Stomach (tissue), 9 donors: ENCODE measurements around the gene VPS54. TPM values are rescaled to one million over a fixed set of nuclear protein-coding genes. Genes with fewer than 3 reads are reported as not detected.
"Not testable (repeated sequence)": the region's sequence is repeated elsewhere in the genome, so short reads cannot be mapped to it uniquely, and the experiment has no call there.

Source experiments
- DNase-seq, 2 donors: peaks; one replicate each; pipeline versions ENCODE4 v3.0.0 to v3.0.0-alpha.2; 2013 to 2019
- H3K27ac ChIP-seq, 5 donors: fragments of 200-600 bp in 4 of 5; sonication (generic) in 4 of 5; one replicate each; pipeline ENCODE4 v1.5.1; 2013 to 2019; ENCODE audit warnings: mild to moderate bottlenecking in 1 of 5, moderate library complexity in 1 of 5
- H3K27me3 ChIP-seq, 3 donors: fragments of 200-600 bp; sonication (generic); one replicate each; pipeline ENCODE4 v1.5.1; 2017 to 2019; ENCODE audit warnings: mixed run types in 1 of 3
- H3K36me3 ChIP-seq, 4 donors: fragments of 200-600 bp; sonication (generic); 1 replicate in 3 of 4; 2 replicates in 1 of 4; pipeline ENCODE4 v1.5.1; 2016 to 2019
- H3K4me1 ChIP-seq, 4 donors: fragments of 200-600 bp; sonication (generic); one replicate each; pipeline ENCODE4 v1.5.1; 2016 to 2019
- H3K4me3 ChIP-seq, 4 donors: fragments of 200-600 bp; sonication (generic) in 3 of 4; one replicate each; pipeline ENCODE4 v1.5.1; 2016 to 2019; ENCODE audit warnings: mild to moderate bottlenecking in 1 of 4
- H3K9me3 ChIP-seq, 4 donors: fragments of 200-600 bp; sonication (generic); one replicate each; pipeline ENCODE4 v1.5.1; 2016 to 2019
- EP300 ChIP-seq: sonication (generic); formaldehyde crosslinking; IDR thresholded peaks from one replicate; pipeline ENCODE4 v1.6.1; 2017; ENCODE audit warnings: antibody characterized with exemption
- POLR2A ChIP-seq, 4 donors: fragments of 450-650 bp; IDR thresholded peaks; one replicate each; pipeline ENCODE4 v1.6.1; 2016; ENCODE audit warnings: antibody characterized with exemption in 4 of 4, control low read depth in 2 of 4, mild to moderate bottlenecking in 1 of 4, moderate library complexity in 1 of 4
- POLR2AphosphoS5 ChIP-seq, 3 donors: sonication (generic); formaldehyde crosslinking; IDR thresholded peaks; one replicate each; pipeline ENCODE4 v1.6.1; 2016; ENCODE audit warnings: antibody characterized with exemption in 3 of 3
- WGBS, 5 donors: extraction: QIAGEN DNeasy Blood & Tissue Kit in 3 of 5; methylation state at CpG; one replicate each; pipeline versions ENCODE4 v1.1.5 to v1.1.7; 2013 to 2018; 5-methylcytosine and 5-hydroxymethylcytosine counted together
- intact Hi-C: fragments of 100-400 bp; cut with DNase I; formaldehyde crosslinking; loops from one replicate; pipeline ENCODE4 v1.15.1; 2023; ENCODE audit warnings: low total_unique reads
- polyA plus RNA-seq, 3 donors: library from polyadenylated mRNA; stranded (reverse); fragments of 200-250 nt; gene quantifications; one replicate each; pipeline ENCODE4 v1.2.3, GENCODE V29; 2013
- total RNA-seq, 5 donors: library from RNA; depleted of rRNA; stranded (reverse); fragments of >200 nt; gene quantifications; one replicate each; pipeline versions ENCODE4 v1.1.0 to v1.2.3, GENCODE V29; 2014 to 2016
- TF ChIP-seq, protein P1 (sequence below), 7 experiments: fragments of 450-650 bp in 4 of 7; fragments of 200-600 bp in 3 of 7; sonication (generic) in 3 of 7; IDR thresholded peaks; one replicate each; pipeline ENCODE4 v1.5.1; 2016 to 2019; ENCODE audit warnings: antibody characterized with exemption in 7 of 7, control low read depth in 2 of 7, mild to moderate bottlenecking in 1 of 7
- donor health status: healthy with polysubstance abuse.
- donor health status: Bipolar disorder and iron deficiency.
- donor health status: healthy.

VPS54 gene
- total and polyA plus RNA-seq, 8 donors: 3.2 to 58.9 (median 13.1) TPM

GRCh38 chr2:63851691-63852311 lies 167.4 kb downstream of the VPS54 start:
- H3K4me3 ChIP-seq: no peak overlapping the region
- H3K27me3 ChIP-seq: no peaks in the 10 kb centered on the region
- H3K9me3 ChIP-seq: no peaks in the 10 kb centered on the region
- no peak overlapping the region for H3K27ac ChIP-seq
- peaks cover 26 to 78% (median 54%) of the 10 kb centered on the region in 4 donors for H3K4me1 ChIP-seq
- 73 to 86% (median 77%) methylated on average over 1 of the region's 1 CpG for WGBS, 5 donors
- no peak for DNase-seq
- TF ChIP-seq EP300 (no peak), POLR2A (IDR thresholded peaks at IDR 0.05) (no peak), POLR2AphosphoS5 (IDR thresholded peaks at IDR 0.05) (no peak)
- TF ChIP-seq, protein P1, sequence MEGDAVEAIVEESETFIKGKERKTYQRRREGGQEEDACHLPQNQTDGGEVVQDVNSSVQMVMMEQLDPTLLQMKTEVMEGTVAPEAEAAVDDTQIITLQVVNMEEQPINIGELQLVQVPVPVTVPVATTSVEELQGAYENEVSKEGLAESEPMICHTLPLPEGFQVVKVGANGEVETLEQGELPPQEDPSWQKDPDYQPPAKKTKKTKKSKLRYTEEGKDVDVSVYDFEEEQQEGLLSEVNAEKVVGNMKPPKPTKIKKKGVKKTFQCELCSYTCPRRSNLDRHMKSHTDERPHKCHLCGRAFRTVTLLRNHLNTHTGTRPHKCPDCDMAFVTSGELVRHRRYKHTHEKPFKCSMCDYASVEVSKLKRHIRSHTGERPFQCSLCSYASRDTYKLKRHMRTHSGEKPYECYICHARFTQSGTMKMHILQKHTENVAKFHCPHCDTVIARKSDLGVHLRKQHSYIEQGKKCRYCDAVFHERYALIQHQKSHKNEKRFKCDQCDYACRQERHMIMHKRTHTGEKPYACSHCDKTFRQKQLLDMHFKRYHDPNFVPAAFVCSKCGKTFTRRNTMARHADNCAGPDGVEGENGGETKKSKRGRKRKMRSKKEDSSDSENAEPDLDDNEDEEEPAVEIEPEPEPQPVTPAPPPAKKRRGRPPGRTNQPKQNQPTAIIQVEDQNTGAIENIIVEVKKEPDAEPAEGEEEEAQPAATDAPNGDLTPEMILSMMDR (IDR thresholded peaks at IDR 0.05): no peak
- H3K36me3 ChIP-seq: peaks cover 0 to 14% (median 7%) of the 10 kb centered on the region in 4 donors
- intact Hi-C loops: no loop called here

DNA sequence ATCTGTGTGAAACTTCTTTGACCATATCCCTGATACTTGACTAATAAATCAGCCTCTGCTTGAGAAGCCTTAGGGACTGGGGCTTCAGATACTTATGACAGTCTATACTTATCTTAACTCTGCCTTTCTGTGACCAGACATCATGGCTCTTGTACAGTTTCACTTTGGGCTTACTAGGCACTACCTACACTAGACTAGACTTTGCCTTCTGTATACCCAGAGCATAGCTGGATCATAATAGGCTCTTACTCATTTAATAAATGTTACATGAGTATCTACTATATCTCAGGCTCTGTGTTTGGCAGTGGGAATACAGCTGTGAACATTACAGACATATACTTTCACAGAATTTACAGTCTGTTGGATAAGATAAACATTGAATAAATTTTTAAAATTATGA lies 168.6 kb downstream of the VPS54 start:
- H3K4me1 ChIP-seq: peaks cover 26 to 84% (median 55%) of the 10 kb centered on the region in 4 donors
- no peaks in the 10 kb centered on the region for H3K9me3 ChIP-seq
- intact Hi-C loops: no loop called here
- H3K27me3 ChIP-seq: no peaks in the 10 kb centered on the region
- TF ChIP-seq POLR2A (IDR thresholded peaks at IDR 0.05) (no peak), EP300 (no peak), POLR2AphosphoS5 (IDR thresholded peaks at IDR 0.05) (no peak)
- TF ChIP-seq, protein P1 (IDR thresholded peaks at IDR 0.05): no peak
- no peak overlapping the region for H3K27ac ChIP-seq
- DNase-seq: no peak
- H3K36me3 ChIP-seq: peaks cover 0 to 2% (median under 1%) of the 10 kb centered on the region in 4 donors
- no peak overlapping the region for H3K4me3 ChIP-seq

GRCh38 chr2:63850204-63850571 lies 169.0 kb downstream of the VPS54 start:
- H3K4me3 ChIP-seq: no peak overlapping the region
- no peaks in the 10 kb centered on the region for H3K9me3 ChIP-seq
- WGBS, 5 donors: 63 to 68% (median 64%) methylated on average over 1 of the region's 1 CpG
- H3K27ac ChIP-seq: no peak overlapping the region
- peaks cover 26 to 82% (median 56%) of the 10 kb centered on the region in 4 donors for H3K4me1 ChIP-seq
- no peaks in the 10 kb centered on the region for H3K36me3 ChIP-seq
- H3K27me3 ChIP-seq: no peaks in the 10 kb centered on the region
- no peak for DNase-seq
- TF ChIP-seq EP300 (no peak), POLR2AphosphoS5 (IDR thresholded peaks at IDR 0.05) (no peak), POLR2A (IDR thresholded peaks at IDR 0.05) (no peak)
- TF ChIP-seq, protein P1 (IDR thresholded peaks at IDR 0.05): no peak
- intact Hi-C loops: no loop called here

GRCh38 chr2:63849381-63850203 lies 169.6 kb downstream of the VPS54 start:
- Histone ChIP-seq H3K27me3 (no peaks in the 10 kb centered on the region), H3K4me1 (peaks cover 25 to 82% (median 57%) of the 10 kb centered on the region in 4 donors), H3K27ac (no peak overlapping the region), H3K4me3 (no peak overlapping the region), H3K9me3 (no peaks in the 10 kb centered on the region), H3K36me3 (no peaks in the 10 kb centered on the region)
- no peak for DNase-seq
- intact Hi-C loops: no loop called here
- TF ChIP-seq POLR2A (IDR thresholded peaks at IDR 0.05): no peak
- TF ChIP-seq EP300: no peak
- TF ChIP-seq, protein P1 (IDR thresholded peaks at IDR 0.05): no peak
- no peak for TF ChIP-seq POLR2AphosphoS5 (IDR thresholded peaks at IDR 0.05)
- WGBS, 5 donors: 44 to 65% (median 55%) methylated on average over 7 of the region's 7 CpGs

- H3K9me3 ChIP-seq, H3K36me3 ChIP-seq, H3K27me3 ChIP-seq, DNase-seq, H3K4me3 ChIP-seq, intact Hi-C loops, H3K27ac ChIP-seq: not testable (repeated sequence)
- WGBS, 5 donors: 79 to 96% (median 95%) methylated on average over 4 of the region's 4 CpGs
- H3K4me1 ChIP-seq: peaks cover 35 to 85% (median 58%) of the 10 kb centered on the region in 4 donors
Measured at GRCh38 chr2:63847571-63847970, 171.7 kb downstream of the VPS54 start.
